Right lobe of liver (tissue), 6 donors: ENCODE data around the gene HSPA2. TPM values are rescaled to one million over a fixed set of nuclear protein-coding genes. Genes with fewer than 3 reads are reported as not detected.

Experiments used
- ATAC-seq, 4 donors: fragments of 200-7000 bp; cut with Tn5 transposase; one replicate each; pipeline ENCODE4 v1.9.1; 2020; ENCODE audit warnings: mild to moderate bottlenecking in 4 of 4, moderate library complexity in 4 of 4
- DNase-seq, 3 donors: peaks; one replicate each; pipeline ENCODE4 v3.0.0-alpha.2; 2020
- H3K27ac ChIP-seq, 3 donors: fragments of 200-600 bp; one replicate each; pipeline ENCODE4 v1.8.0; 2022
- H3K27me3 ChIP-seq, 2 donors: fragments of 200-600 bp; one replicate each; pipeline ENCODE4 v1.8.0; 2022
- H3K36me3 ChIP-seq, 4 donors: fragments of 200-600 bp; sonication (generic) in 1 of 4; one replicate each; pipeline versions ENCODE4 v1.5.1 to v1.8.0; 2017 to 2022; ENCODE audit warnings: control low read depth in 1 of 4
- H3K4me1 ChIP-seq, 4 donors: fragments of 200-600 bp; sonication (generic) in 1 of 4; one replicate each; pipeline versions ENCODE4 v1.5.1 to v1.8.0; 2017 to 2022; ENCODE audit warnings: control low read depth in 1 of 4
- H3K4me3 ChIP-seq, 3 donors: fragments of 200-600 bp; one replicate each; pipeline ENCODE4 v1.8.0; 2022
- H3K9me3 ChIP-seq, 4 donors: fragments of 200-600 bp; sonication (generic) in 1 of 4; one replicate each; pipeline versions ENCODE4 v1.5.1 to v1.8.0; 2017 to 2022; ENCODE audit warnings: control low read depth in 1 of 4
- CTCF ChIP-seq, 4 donors: fragments of 200-600 bp in 3 of 4; fragments of 450-650 bp in 1 of 4; IDR thresholded peaks; one replicate each; pipeline versions ENCODE4 v1.5.1 to v1.8.0; 2016 to 2022; ENCODE audit warnings: antibody characterized with exemption in 4 of 4, mild to moderate bottlenecking in 2 of 4
- POLR2A ChIP-seq: fragments of 450-650 bp; IDR thresholded peaks from one replicate; pipeline ENCODE4 v1.6.1; 2017; ENCODE audit warnings: antibody characterized with exemption, mild to moderate bottlenecking
- WGBS: methylation state at CpG from one replicate; pipeline ENCODE4 v1.1.6; 2018; ENCODE audit warnings: low coverage, low lambda C conversion rate; ENCODE audit not compliant: insufficient coverage; ENCODE audit errors: missing lambda C conversion rate; 5-methylcytosine and 5-hydroxymethylcytosine counted together
- intact Hi-C, 2 donors: fragments of 100-400 bp; cut with DNase I; formaldehyde crosslinking; loops; one replicate each; pipeline versions ENCODE4 v1.11.2 to v1.14.1; 2022
- long read RNA-seq: library from polyadenylated mRNA; unstranded; transcript quantifications from one replicate; pipeline ENCODE4 v2.0.0, GENCODE V29; 2019
- total RNA-seq, 6 experiments: library from RNA; depleted of rRNA in 2 of 6; stranded (reverse); fragments of >200 nt in 2 of 6; fragmentation: NEBNext Ultra II Directional in 3 of 6; extraction: Animal tissue kit (Norgen Biotek cat#: 25700) in 3 of 6; gene quantifications; one replicate each; pipeline versions ENCODE4 v1.1.0 to v1.2.4, GENCODE V29; 2016 to 2023
- donor health status: DM: no; HTN: yes; CAD: no.
- donor health status: DM: no; HTN: no; CAD: no.
- donor health status: DM: no; HTN: no; CAD: no.
- donor health status: DM: no; HTN: yes; CAD: no.
- donor health status: DM: no; HTN: yes; CAD: no.

Gene HSPA2
- total RNA-seq: 1 to 10 TPM; 1.2 to 9.7 (median 5.0) TPM
- long read RNA-seq: 0 reads

GRCh38 chr14:64540208-64541202 lies at the start of gene HSPA2:
Gene HSPA2 (plus strand): TSS chr14:64540741. CDS start chr14:64540850, 109 bp downstream.
- H3K36me3 ChIP-seq: no peaks in the 10 kb centered on the region
- H3K27me3 ChIP-seq: peaks cover 0 to 9% of the 10 kb centered on the region in 2 donors
- H3K4me3 ChIP-seq: peak within 1 kb of the TSS; percentile 22 to 67 (median 57)
- H3K4me1 ChIP-seq: peaks cover 0 to 4% (median 0%) of the 10 kb centered on the region in 4 donors
- no peaks in the 10 kb centered on the region for H3K9me3 ChIP-seq
- WGBS: 8% methylated on average over 59 of the region's 79 CpGs
- peak within 1 kb of the TSS; percentile 18 to 63 (median 59) for H3K27ac ChIP-seq
- intact Hi-C loops: no loop called here
- TF ChIP-seq POLR2A (peak; percentile 97), CTCF (IDR thresholded peaks at IDR 0.05) (peak; percentile 82 to 95 (median 86))
- ATAC-seq (peak; percentile 95 to 98 (median 96)), DNase-seq (peak; percentile 99)

GRCh38 chr14:64491637-64492036 lies 48.9 kb upstream of the HSPA2 start:
- Histone ChIP-seq H3K36me3 (peaks cover 0 to 21% (median 3%) of the 10 kb centered on the region in 4 donors), H3K27me3 (no peaks in the 10 kb centered on the region), H3K27ac (no peak overlapping the region), H3K4me3 (no peak overlapping the region), H3K9me3 (no peaks in the 10 kb centered on the region), H3K4me1 (peaks cover 0 to 7% (median 2%) of the 10 kb centered on the region in 4 donors)
- peak; percentile 25 to 74 (median 50) for ATAC-seq
- intact Hi-C loops: no loop called here
- WGBS: 70% methylated on average over 2 of the region's 2 CpGs
- TF ChIP-seq CTCF (IDR thresholded peaks at IDR 0.05) (no peak), POLR2A (no peak)
- no peak for DNase-seq

GRCh38 chr14:64493455-64493854 lies 47.1 kb upstream of the HSPA2 start:
- ATAC-seq: no peak

GRCh38 chr14:64495252-64495651 lies 45.3 kb upstream of the HSPA2 start:
- no peak overlapping the region for H3K4me3 ChIP-seq
- H3K4me1 ChIP-seq: peaks cover 0 to 10% (median 2%) of the 10 kb centered on the region in 4 donors
- H3K27ac ChIP-seq: no peak overlapping the region
- ATAC-seq: no peak
- H3K27me3 ChIP-seq: no peaks in the 10 kb centered on the region
- no peak for TF ChIP-seq POLR2A
- no peak for TF ChIP-seq CTCF (IDR thresholded peaks at IDR 0.05)
- intact Hi-C loops: no loop called here
- no peaks in the 10 kb centered on the region for H3K9me3 ChIP-seq
- DNase-seq: no peak
- H3K36me3 ChIP-seq: no peaks in the 10 kb centered on the region

More at GRCh38 chr14:64493455-64493854, 47.1 kb upstream of the HSPA2 start:
- DNase-seq: no peak
- TF ChIP-seq CTCF (IDR thresholded peaks at IDR 0.05) (no peak), POLR2A (no peak)
- no peak overlapping the region for H3K4me3 ChIP-seq
- H3K27ac ChIP-seq: no peak overlapping the region
- peaks cover 0 to 14% (median 3%) of the 10 kb centered on the region in 4 donors for H3K4me1 ChIP-seq
- intact Hi-C loops: no loop called here
- H3K9me3 ChIP-seq: no peaks in the 10 kb centered on the region
- WGBS: 84% methylated on average over 3 of the region's 3 CpGs
- H3K27me3 ChIP-seq: no peaks in the 10 kb centered on the region
- peaks cover 0 to 4% (median under 1%) of the 10 kb centered on the region in 4 donors for H3K36me3 ChIP-seq
